GM23248 (cell line): ENCODE measurements around the gene SLC8B1. TPM values are rescaled to one million over a fixed set of nuclear protein-coding genes. Genes with fewer than 3 reads are reported as not detected.

Experiments used
- DNase-seq: peaks from one replicate; pipeline ENCODE4 v3.0.0-alpha.2; 2015
- H2AFZ ChIP-seq: fragments of 200-600 bp; sonication (generic); 2 replicates; pipeline ENCODE4 v1.6.1; 2016; ENCODE audit warnings: antibody characterized with exemption
- H3F3A ChIP-seq: fragments of 200-600 bp; sonication (generic); 2 replicates; pipeline ENCODE4 v1.6.1; 2016; ENCODE audit warnings: mild to moderate bottlenecking, antibody characterized with exemption, mixed run types; ENCODE audit not compliant: insufficient read depth
- H3K27ac ChIP-seq: fragments of 200-600 bp; sonication (generic); 2 replicates; pipeline ENCODE4 v1.5.1; 2016; ENCODE audit warnings: mild to moderate bottlenecking
- H3K27me3 ChIP-seq: fragments of 200-600 bp; sonication (generic); replicated peaks from 2 replicates; pipeline ENCODE4 v1.6.1; 2016; ENCODE audit warnings: mild to moderate bottlenecking; ENCODE audit not compliant: insufficient read depth
- H3K36me3 ChIP-seq: fragments of 200-600 bp; sonication (generic); 2 replicates; pipeline ENCODE4 v1.6.1; 2016; ENCODE audit warnings: low read depth, mild to moderate bottlenecking
- H3K4me1 ChIP-seq: fragments of 200-600 bp; sonication (generic); 2 replicates; pipeline ENCODE4 v1.6.1; 2016; ENCODE audit warnings: mild to moderate bottlenecking; ENCODE audit not compliant: insufficient read depth
- H3K4me2 ChIP-seq: fragments of 200-600 bp; sonication (generic); one replicate; pipeline ENCODE4 v1.6.1; 2016; ENCODE audit warnings: mild to moderate bottlenecking; ENCODE audit not compliant: unreplicated experiment
- H3K4me3 ChIP-seq: fragments of 200-600 bp; sonication (generic); 2 replicates; pipeline ENCODE4 v1.5.1; 2016; ENCODE audit warnings: mild to moderate bottlenecking
- H3K79me2 ChIP-seq: fragments of 200-600 bp; sonication (generic); 2 replicates; pipeline ENCODE4 v1.6.1; 2016; ENCODE audit warnings: mild to moderate bottlenecking; ENCODE audit not compliant: insufficient read depth
- H3K9ac ChIP-seq: fragments of 200-600 bp; sonication (generic); 2 replicates; pipeline ENCODE4 v1.6.1; 2016; ENCODE audit warnings: mild to moderate bottlenecking
- H3K9me2 ChIP-seq: fragments of 200-600 bp; sonication (generic); 2 replicates; pipeline ENCODE4 v1.6.1; 2016; ENCODE audit warnings: mixed run types, mild to moderate bottlenecking, moderate library complexity; ENCODE audit not compliant: insufficient read depth
- H3K9me3 ChIP-seq: fragments of 200-600 bp; sonication (generic); one replicate; pipeline ENCODE4 v1.6.1; 2017; ENCODE audit warnings: low read depth
- H4K20me1 ChIP-seq: fragments of 200-600 bp; sonication (generic); 2 replicates; pipeline ENCODE4 v1.6.0; 2016; ENCODE audit not compliant: insufficient read depth
- EZH2 ChIP-seq: fragments of 200-600 bp; sonication (generic); IDR thresholded peaks from 2 replicates; pipeline ENCODE4 v1.6.1; 2018; ENCODE audit warnings: antibody characterized with exemption, mild to moderate bottlenecking; ENCODE audit not compliant: insufficient read depth, poor library complexity, severe bottlenecking
- EZH2phosphoT487 ChIP-seq: fragments of 200-600 bp; sonication (generic); IDR thresholded peaks from 2 replicates; pipeline ENCODE4 v1.6.1; 2018; ENCODE audit warnings: antibody characterized with exemption, moderate library complexity, mild to moderate bottlenecking, low read depth; ENCODE audit not compliant: insufficient read depth
- WGBS, 2 experiments: methylation state at CpG; one replicate each; pipeline ENCODE4 v1.1.6; 2015 to 2017; ENCODE audit warnings: low lambda C conversion rate in 2 of 2, low coverage in 1 of 2; ENCODE audit errors: missing lambda C conversion rate in 2 of 2; 5-methylcytosine and 5-hydroxymethylcytosine counted together
- in situ Hi-C: fragments of 300-500 bp; cut with MboI; formaldehyde crosslinking; loops from 2 replicates; pipeline ENCODE4 v1.15.0; 2020
- polyA plus RNA-seq: library from polyadenylated mRNA; unstranded; fragments of >200 nt; fragmentation: Nextera tagmentation; extraction: Ambion mirVana; gene quantifications from 2 replicates; pipeline ENCODE4 v1.2.1, GENCODE V29; 2016
- total RNA-seq: library from RNA; depleted of rRNA; stranded (reverse); fragments of >200 nt; shearing (Covaris generic); gene quantifications from 2 replicates; pipeline ENCODE4 v1.2.3, GENCODE V29; 2014

The SLC8B1 gene
- total and polyA plus RNA-seq, 2 experiments from 2014 or later = 6.6 to 9.0 TPM

DNA sequence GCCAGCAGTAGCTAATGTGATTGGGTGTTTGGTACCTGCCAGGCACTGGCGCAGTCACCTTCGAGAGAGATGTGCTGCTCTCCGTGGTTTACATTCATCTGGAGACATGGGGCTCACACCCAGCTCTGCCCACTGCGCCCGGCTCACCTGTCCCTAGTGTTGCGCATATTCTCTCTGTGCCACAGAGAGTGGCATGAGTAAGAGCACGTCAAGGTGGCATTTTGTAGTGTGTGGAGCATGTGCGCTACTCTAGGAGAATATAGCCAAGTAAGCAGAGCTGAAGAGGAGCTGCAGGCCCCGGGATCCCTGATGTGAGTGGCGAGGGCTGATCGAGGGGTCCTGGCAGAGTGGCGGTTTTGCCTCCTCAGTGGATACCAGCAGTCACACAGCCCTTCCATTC, 66.8 kb downstream of the SLC8B1 start:
- no peaks in the 10 kb centered on the region for H3K79me2 ChIP-seq
- H3K9me3 ChIP-seq = no peaks in the 10 kb centered on the region
- WGBS, 2 experiments = 90 to 92% methylated on average over 12 of the region's 12 CpGs
- H4K20me1 ChIP-seq = no peaks in the 10 kb centered on the region
- H3K4me3 ChIP-seq = no peak overlapping the region
- no peak overlapping the region for H3K4me2 ChIP-seq
- in situ Hi-C loops = no loop called here
- H3F3A ChIP-seq = peaks cover 14% of the 10 kb centered on the region; the same call in 1 of the 2 replicates
- no peaks in the 10 kb centered on the region for H3K36me3 ChIP-seq
- H2AFZ ChIP-seq = no peak overlapping the region
- peaks cover 16% of the 10 kb centered on the region for H3K4me1 ChIP-seq
- no peak for TF ChIP-seq EZH2phosphoT487
- no peak for TF ChIP-seq EZH2
- no peak overlapping the region for H3K9ac ChIP-seq
- no peak for DNase-seq
- no peaks in the 10 kb centered on the region for H3K9me2 ChIP-seq
- no peaks in the 10 kb centered on the region for H3K27me3 ChIP-seq
- H3K27ac ChIP-seq = no peak overlapping the region

DNA sequence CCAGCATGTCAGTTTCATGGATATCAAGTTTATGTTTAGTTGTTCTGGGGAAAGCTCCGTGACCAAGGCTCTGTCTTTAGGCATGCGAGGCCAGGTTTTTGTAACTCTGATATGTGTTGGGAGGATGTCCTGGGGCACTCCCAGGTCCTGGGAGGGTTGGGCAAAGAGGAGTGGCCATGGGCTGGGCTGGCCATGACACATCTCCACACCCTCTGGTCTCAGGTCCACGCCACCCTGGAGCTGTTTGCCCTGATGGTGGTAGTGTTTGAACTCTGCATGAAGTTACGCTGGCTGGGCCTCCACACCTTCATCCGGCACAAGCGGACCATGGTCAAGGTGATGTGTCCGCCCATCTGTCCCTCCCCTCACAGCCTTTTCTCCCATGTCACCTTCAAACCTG, 67.3 kb downstream of the SLC8B1 start:
- H3K9me2 ChIP-seq = no peaks in the 10 kb centered on the region
- no peaks in the 10 kb centered on the region for H3K36me3 ChIP-seq
- H3K4me1 ChIP-seq = peaks cover 15% of the 10 kb centered on the region
- 95 to 98% methylated on average over 7 of the region's 7 CpGs for WGBS, 2 experiments
- no peak for DNase-seq
- no peak overlapping the region for H2AFZ ChIP-seq
- no peaks in the 10 kb centered on the region for H3K27me3 ChIP-seq
- H3F3A ChIP-seq = peaks cover 13% of the 10 kb centered on the region; the same call in 1 of the 2 replicates
- no peak overlapping the region for H3K27ac ChIP-seq
- no peak overlapping the region for H3K4me2 ChIP-seq
- TF ChIP-seq EZH2phosphoT487 (no peak), EZH2 (no peak)
- H3K9me3 ChIP-seq = no peaks in the 10 kb centered on the region
- H3K4me3 ChIP-seq = no peak overlapping the region
- no peaks in the 10 kb centered on the region for H3K79me2 ChIP-seq
- in situ Hi-C loops = no loop called here
- H3K9ac ChIP-seq = no peak overlapping the region
- no peaks in the 10 kb centered on the region for H4K20me1 ChIP-seq

DNA sequence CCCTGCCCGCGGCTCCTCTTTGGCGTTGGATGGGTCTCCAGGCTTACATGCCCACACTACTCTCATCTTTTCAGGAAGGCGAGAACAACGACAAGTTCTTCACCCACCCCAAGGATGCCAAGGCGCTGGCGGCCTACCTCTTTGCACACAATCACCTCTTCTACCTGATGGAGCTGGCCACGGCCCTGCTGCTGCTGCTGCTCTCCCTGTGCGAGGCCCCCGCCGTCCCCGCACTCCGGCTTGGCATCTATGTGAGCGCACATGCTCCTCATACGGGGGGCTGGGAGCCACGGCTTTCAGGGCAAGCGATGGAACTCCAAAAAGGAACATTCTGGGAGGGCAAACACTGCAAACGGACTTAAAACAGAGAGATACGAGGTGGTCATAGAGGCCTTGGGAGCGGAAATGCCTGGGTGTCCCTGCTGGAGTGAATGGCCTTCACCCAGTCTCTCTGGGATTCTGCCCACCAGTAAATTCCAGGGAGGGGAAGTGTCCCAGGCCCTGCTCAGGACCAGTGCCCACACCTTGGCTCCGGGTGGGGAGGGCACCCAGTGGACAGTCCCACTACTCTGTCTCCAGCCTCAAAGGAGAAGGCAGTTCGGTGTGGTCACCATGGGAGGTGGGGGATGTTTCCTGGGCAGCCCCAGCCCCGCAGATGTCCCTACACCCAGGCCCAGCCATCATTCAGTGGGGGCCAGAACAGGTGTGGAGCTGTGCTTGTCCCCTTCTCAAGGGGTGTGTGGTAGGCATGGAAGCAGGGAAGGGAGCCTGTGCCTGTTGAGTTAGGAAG, 68.6 kb downstream of the SLC8B1 start:
- H3K27ac ChIP-seq = no peak overlapping the region
- in situ Hi-C loops = no loop called here
- WGBS, 2 experiments = 91 to 93% methylated on average over 23 of the region's 23 CpGs

DNA sequence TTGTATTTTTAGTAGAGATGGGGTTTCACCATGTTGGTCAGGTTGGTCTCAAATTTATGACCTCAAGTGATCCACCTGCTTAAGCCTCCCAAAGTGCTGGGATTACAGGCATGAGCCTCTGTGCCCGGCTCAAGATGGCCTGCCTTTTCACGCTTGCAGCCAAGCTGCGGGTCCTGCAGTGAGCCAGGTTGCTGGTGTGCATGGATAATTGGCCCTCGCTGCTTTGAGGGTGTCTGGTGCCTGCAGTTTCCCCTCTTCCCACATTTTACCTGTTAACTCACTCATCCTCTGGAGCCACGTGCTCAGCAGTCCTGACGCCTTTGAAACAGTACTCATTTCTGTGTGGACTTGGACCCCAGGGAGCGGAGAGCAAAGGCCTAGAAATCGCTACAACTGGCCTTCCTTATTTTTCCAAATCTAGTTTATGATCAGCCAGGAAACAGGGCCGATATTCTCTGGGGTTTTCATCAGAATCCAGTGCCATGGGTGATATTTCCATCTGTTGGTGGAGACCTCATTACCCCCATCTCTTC, 71.4 kb downstream of the SLC8B1 start:
- Histone ChIP-seq H3F3A (no peaks in the 10 kb centered on the region), H3K27me3 (no peaks in the 10 kb centered on the region), H3K9ac (no peak overlapping the region), H3K9me2 (no peaks in the 10 kb centered on the region), H3K27ac (no peak overlapping the region), H3K4me1 (peaks cover 4% of the 10 kb centered on the region; the same call in 1 of the 2 replicates), H2AFZ (no peak overlapping the region), H3K4me2 (no peak overlapping the region), H3K4me3 (no peak overlapping the region), H4K20me1 (no peaks in the 10 kb centered on the region), H3K9me3 (no peaks in the 10 kb centered on the region), H3K79me2 (no peaks in the 10 kb centered on the region), H3K36me3 (no peaks in the 10 kb centered on the region)
- in situ Hi-C loops = no loop called here
- TF ChIP-seq EZH2phosphoT487 = no peak
- no peak for TF ChIP-seq EZH2
- no peak for DNase-seq
- 93 to 96% methylated on average over 9 of the region's 9 CpGs for WGBS, 2 experiments

More for the DNA sequence above, 68.6 kb downstream of the SLC8B1 start:
- H2AFZ ChIP-seq = no peak overlapping the region
- H3K9me3 ChIP-seq = no peaks in the 10 kb centered on the region
- H3K9me2 ChIP-seq = no peaks in the 10 kb centered on the region
- TF ChIP-seq EZH2 = no peak
- no peak for TF ChIP-seq EZH2phosphoT487
- H3K4me2 ChIP-seq = no peak overlapping the region
- H3K79me2 ChIP-seq = no peaks in the 10 kb centered on the region
- H3K4me1 ChIP-seq = peaks cover 7% of the 10 kb centered on the region
- no peak for DNase-seq
- no peaks in the 10 kb centered on the region for H4K20me1 ChIP-seq
- no peak overlapping the region for H3K4me3 ChIP-seq
- H3F3A ChIP-seq = peaks cover 2% of the 10 kb centered on the region; the same call in 1 of the 2 replicates
- H3K36me3 ChIP-seq = no peaks in the 10 kb centered on the region
- H3K9ac ChIP-seq = no peak overlapping the region
- no peaks in the 10 kb centered on the region for H3K27me3 ChIP-seq
